Cardiac muscle cell (in vitro differentiated cells and primary cell): ENCODE measurements around the gene FGF22. TPM values are rescaled to one million over a fixed set of nuclear protein-coding genes. Genes with fewer than 3 reads are reported as not detected.
A peak's percentile ranks its signal among the peaks of the same experiment; 100 is the strongest.
"Not testable (repeated sequence)": the region's sequence is repeated elsewhere in the genome, so short reads cannot be mapped to it uniquely, and the experiment has no call there.

Source experiments
- DNase-seq, 2 donors: peaks; one replicate each; pipeline versions ENCODE4 v3.0.0 to v3.0.0-alpha.2; 2010 to 2017; ENCODE audit warnings: low read depth in 1 of 2, low spot score in 1 of 2
- H3K27ac ChIP-seq: fragments of 200-600 bp; sonication (generic); 2 replicates; pipeline ENCODE4 v1.5.1; 2016
- H3K27me3 ChIP-seq: fragments of 200-600 bp; sonication (generic); 2 replicates; pipeline ENCODE4 v1.6.0; 2016; ENCODE audit warnings: control low read depth
- H3K36me3 ChIP-seq: fragments of 200-600 bp; sonication (generic); 2 replicates; pipeline ENCODE4 v1.5.1; 2016; ENCODE audit warnings: control low read depth
- H3K4me1 ChIP-seq: fragments of 200-600 bp; sonication (generic); 2 replicates; pipeline ENCODE4 v1.8.1; 2017; ENCODE audit warnings: low read depth, mild to moderate bottlenecking, mixed run types
- H3K4me3 ChIP-seq: fragments of 200-600 bp; sonication (generic); 2 replicates; pipeline ENCODE4 v1.5.1; 2016; ENCODE audit warnings: mild to moderate bottlenecking
- H3K9me3 ChIP-seq: fragments of 200-600 bp; sonication (generic); 2 replicates; pipeline ENCODE4 v1.5.1; 2017; ENCODE audit warnings: low read depth, mild to moderate bottlenecking, control low read depth
- polyA plus RNA-seq: library from polyadenylated mRNA; unstranded; fragments of >200 nt; fragmentation: Nextera tagmentation; extraction: Ambion mirVana; gene quantifications from 2 replicates; pipeline ENCODE4 v1.2.1, GENCODE V29; 2016
- total RNA-seq: library from RNA; depleted of rRNA; stranded (reverse); fragments of >200 nt; gene quantifications from 2 replicates; pipeline ENCODE4 v1.2.3, GENCODE V29; 2016
- TF ChIP-seq, protein P1 (sequence below): IDR thresholded peaks from 2 replicates; pipeline ENCODE4 v1.5.1; 2012; ENCODE audit warnings: low read depth, mild to moderate bottlenecking, low read length

FGF22 gene
- total and polyA plus RNA-seq, 2 experiments from 2014 or later: 0.92 TPM; not detected in 1

DNA sequence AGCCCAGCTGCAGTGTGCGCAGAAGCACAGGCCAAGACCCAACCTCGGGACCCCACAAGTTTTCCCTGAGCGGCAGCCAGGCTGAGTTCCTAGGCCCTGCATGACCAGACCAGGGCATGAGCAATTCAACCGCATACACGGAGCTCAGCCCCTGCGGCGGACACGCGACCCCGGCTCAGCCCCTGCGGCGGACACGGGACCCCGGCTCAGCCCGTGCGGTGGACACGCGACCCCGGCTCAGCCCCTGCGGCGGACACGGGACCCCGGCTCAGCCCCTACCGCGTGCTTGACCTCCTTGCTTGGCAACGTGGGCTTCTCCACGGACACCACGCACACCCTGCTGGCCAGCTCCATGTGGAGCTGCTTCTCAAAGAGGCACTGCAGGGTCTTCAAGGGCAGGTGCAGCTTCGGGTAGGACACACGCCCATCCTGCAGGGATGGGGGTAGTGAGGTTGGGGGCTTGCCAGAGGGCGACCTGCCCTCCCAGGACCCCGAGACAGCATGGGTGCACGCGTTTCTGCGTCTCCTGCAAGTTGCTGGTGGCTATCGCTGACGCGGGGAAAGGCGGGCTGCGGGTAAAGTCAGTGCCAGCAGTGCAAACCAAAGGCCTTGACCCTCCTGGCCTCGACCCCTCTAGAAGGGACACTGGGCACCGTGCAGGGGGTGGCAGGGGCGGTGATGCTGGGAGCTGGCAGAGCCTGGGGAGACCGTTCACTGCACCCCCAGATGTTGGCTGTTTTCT is 16.3 kb upstream of the FGF22 start:
- Histone ChIP-seq H3K4me3 (no peak overlapping the region), H3K36me3 (peaks cover 12% of the 10 kb centered on the region), H3K27ac (no peak overlapping the region), H3K27me3 (no peaks in the 10 kb centered on the region), H3K4me1 (no peaks in the 10 kb centered on the region), H3K9me3 (no peaks in the 10 kb centered on the region)
- DNase-seq: no peak
- TF ChIP-seq, protein P1, sequence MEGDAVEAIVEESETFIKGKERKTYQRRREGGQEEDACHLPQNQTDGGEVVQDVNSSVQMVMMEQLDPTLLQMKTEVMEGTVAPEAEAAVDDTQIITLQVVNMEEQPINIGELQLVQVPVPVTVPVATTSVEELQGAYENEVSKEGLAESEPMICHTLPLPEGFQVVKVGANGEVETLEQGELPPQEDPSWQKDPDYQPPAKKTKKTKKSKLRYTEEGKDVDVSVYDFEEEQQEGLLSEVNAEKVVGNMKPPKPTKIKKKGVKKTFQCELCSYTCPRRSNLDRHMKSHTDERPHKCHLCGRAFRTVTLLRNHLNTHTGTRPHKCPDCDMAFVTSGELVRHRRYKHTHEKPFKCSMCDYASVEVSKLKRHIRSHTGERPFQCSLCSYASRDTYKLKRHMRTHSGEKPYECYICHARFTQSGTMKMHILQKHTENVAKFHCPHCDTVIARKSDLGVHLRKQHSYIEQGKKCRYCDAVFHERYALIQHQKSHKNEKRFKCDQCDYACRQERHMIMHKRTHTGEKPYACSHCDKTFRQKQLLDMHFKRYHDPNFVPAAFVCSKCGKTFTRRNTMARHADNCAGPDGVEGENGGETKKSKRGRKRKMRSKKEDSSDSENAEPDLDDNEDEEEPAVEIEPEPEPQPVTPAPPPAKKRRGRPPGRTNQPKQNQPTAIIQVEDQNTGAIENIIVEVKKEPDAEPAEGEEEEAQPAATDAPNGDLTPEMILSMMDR: no peak

DNA sequence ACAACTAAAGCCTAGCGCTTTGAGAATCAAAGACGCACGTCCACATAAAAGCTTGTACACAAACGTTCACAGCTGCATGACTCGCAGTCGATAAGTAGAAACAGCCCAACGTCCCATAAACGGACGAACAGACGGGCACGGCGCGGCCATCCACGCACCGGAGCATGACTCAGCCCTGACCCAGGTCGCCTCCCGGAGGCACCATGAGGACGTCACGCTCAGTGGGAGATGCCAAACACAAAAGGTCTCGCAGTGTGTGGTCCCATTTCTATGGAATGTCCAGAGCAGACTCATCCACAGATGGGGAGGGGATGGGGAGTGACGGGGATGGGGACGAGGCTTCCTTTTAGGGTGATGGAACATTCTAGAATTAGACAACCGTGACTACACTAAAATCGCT is 15.7 kb upstream of the FGF22 start:
- Histone ChIP-seq H3K4me3 (no peak overlapping the region), H3K27ac (no peak overlapping the region), H3K4me1 (no peaks in the 10 kb centered on the region), H3K36me3 (peaks cover 14% of the 10 kb centered on the region), H3K9me3 (no peaks in the 10 kb centered on the region), H3K27me3 (no peaks in the 10 kb centered on the region)
- TF ChIP-seq, protein P1: no peak
- DNase-seq: peak in 1 of 2 donors; percentile 76

DNA sequence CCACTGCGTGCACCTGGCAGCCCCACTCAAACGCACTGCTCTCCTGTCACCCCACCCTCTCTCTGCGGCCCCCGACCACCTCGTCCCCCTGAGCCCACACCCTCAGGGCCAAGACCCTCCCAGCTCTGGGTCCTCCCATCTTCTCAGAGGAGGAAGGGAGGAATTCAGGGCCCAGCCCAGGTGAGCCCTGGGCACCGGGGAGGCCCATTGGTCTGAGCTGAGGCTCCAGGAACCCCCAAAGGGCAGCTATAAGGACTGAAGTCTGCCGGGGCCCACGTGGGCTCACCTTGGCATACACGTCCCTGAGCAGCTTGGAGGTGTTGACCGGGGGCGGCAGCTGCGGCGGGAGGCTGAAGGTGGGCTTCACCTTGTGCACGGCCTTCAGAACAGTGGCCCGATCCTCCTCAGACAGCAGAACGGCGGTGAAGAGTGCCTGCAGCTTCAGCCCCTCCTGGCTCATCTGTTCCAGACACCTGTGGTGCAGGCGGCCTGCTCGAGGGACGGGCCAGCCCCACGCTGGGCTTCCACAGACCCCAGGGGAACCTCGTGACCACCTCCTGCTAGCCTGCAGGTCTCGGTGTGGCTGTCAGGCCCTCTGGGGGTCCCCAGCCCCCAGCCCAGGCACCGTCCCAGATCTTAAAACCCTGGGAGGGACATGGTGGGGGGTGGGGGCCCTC is 15.1 kb upstream of the FGF22 start:
- TF ChIP-seq, protein P1: no peak
- no peaks in the 10 kb centered on the region for H3K9me3 ChIP-seq
- no peaks in the 10 kb centered on the region for H3K27me3 ChIP-seq
- H3K36me3 ChIP-seq: peaks cover 12% of the 10 kb centered on the region
- H3K27ac ChIP-seq: no peak overlapping the region
- no peaks in the 10 kb centered on the region for H3K4me1 ChIP-seq
- H3K4me3 ChIP-seq: no peak overlapping the region
- DNase-seq: no peak

DNA sequence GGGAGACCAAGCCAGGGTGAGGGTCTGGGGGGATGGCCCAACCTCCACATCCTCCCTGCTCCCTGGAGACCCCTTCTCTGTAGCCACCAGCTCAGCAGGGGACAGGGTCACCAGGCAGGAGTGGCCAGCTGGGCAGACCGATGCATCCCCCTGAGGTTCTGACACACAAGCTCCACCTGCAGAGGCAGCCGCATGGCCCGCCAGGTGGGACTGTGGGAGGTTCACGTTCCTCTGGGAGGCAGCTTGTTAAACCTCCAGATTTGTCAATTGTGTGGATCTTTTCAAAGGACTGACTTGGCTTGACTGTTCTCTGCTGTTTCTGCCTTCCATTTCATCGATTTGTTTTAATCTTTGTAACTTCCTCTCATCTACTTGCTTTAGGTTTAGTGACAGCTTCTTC is 14.4 kb upstream of the FGF22 start:
- TF ChIP-seq, protein P1: no peak
- DNase-seq: no peak
- H3K27ac ChIP-seq: no peak overlapping the region
- no peak overlapping the region for H3K4me3 ChIP-seq
- no peaks in the 10 kb centered on the region for H3K4me1 ChIP-seq
- H3K9me3 ChIP-seq: no peaks in the 10 kb centered on the region
- H3K27me3 ChIP-seq: no peaks in the 10 kb centered on the region
- peaks cover 11% of the 10 kb centered on the region for H3K36me3 ChIP-seq

DNA sequence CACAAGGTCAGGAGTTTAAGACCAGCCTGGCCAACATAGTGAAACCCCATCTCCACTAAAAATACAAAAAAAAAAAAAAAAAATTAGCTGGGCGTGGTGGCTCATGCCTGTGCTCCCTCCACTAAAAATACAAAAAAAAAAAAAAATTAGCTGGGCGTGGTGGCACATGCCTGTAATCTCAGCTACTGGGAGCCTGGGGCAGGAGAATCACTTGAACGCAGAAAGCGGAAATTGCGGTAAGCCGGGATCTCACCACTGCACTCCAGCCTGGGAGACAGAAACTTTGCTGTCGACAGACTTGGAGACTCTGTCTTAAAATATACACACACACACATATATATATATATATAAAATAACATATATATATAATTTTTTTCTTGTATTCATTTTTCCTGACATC is 13.1 kb upstream of the FGF22 start:
- peaks cover 11% of the 10 kb centered on the region for H3K36me3 ChIP-seq
- H3K27ac ChIP-seq, H3K27me3 ChIP-seq, H3K4me3 ChIP-seq, H3K4me1 ChIP-seq, DNase-seq, H3K9me3 ChIP-seq: not testable (repeated sequence)

DNA sequence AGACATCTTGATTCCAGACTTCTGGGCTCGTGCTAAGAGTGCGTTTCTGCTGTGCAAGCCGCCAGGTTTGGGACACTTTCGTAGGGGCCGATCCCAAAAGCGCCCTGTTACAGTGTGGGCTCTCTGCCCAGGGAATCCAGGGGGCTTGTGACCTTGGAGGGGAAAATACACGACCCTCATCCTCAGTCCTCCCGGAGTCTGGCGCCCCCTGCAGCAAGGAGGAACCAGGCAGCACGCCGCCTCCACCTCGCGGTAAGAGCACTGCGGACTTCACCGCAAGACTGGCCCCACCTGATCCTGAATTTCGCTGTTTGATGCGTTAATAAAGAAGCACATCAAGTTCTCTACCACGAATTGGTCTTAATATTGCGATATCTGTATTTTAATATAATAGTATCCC is 11.5 kb upstream of the FGF22 start:
- Histone ChIP-seq H3K27ac (no peak overlapping the region), H3K4me1 (no peaks in the 10 kb centered on the region), H3K36me3 (peaks cover 7% of the 10 kb centered on the region), H3K9me3 (no peaks in the 10 kb centered on the region), H3K4me3 (no peak overlapping the region), H3K27me3 (no peaks in the 10 kb centered on the region)
- TF ChIP-seq, protein P1: peak; percentile 34
- DNase-seq: no peak

DNA sequence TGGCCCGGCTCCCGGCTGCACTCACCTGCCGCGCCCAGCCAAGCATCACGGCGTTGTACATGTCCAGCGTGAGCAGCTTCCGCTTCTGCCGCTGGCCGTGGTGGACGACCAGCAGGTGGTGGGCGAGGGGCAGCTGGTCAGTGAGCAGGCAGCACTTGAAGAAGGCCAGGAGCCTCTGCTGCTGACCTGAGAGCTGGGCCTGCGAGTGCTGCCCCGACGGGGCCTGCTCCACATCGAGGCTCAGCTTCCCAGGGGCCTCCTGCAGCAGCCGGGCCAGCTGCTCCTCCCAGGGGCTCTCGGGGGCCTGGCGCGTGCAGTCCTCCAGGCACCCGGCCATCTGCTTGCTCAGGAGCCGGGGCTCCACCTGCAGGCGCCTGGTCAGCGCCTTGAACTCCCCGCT is 10.2 kb upstream of the FGF22 start:
- H3K36me3 ChIP-seq, H3K27me3 ChIP-seq, H3K4me1 ChIP-seq, H3K4me3 ChIP-seq, H3K27ac ChIP-seq, H3K9me3 ChIP-seq, DNase-seq: not testable (repeated sequence)
